A549 (cell line): ENCODE results near the gene PRIMPOL. TPM values are rescaled to one million over a fixed set of nuclear protein-coding genes. Genes with fewer than 3 reads are reported as not detected.

Experiments used
- ATAC-seq, 2 experiments: fragments of 200-7000 bp in 1 of 2; fragments of >200 bp in 1 of 2; cut with Nextera tagmentation in 1 of 2; cut with Tn5 transposase in 1 of 2; 3 replicates each; pipeline versions ENCODE4 v1.8.0 to v1.9.1; 2018 to 2020; ENCODE audit warnings: mild to moderate bottlenecking in 1 of 2, moderate library complexity in 1 of 2
- CTCF ChIA-PET: fragments of 300-600 bp; sonication (Branson Sonifier 250); formaldehyde crosslinking; extraction: SDS; loops from one replicate; lab custom pipeline; 2021; ENCODE audit warnings: antibody characterized with exemption, inconsistent platforms; lab: Yijun Ruan, JAX
- POLR2A ChIA-PET: fragments of 350-600 bp; formaldehyde crosslinking; extraction: SDS; loops from one replicate; lab custom pipeline; 2021; ENCODE audit warnings: antibody characterized with exemption, inconsistent platforms; lab: Yijun Ruan, JAX
- DNase-seq, 2 experiments: peaks; one replicate each; pipeline versions ENCODE4 v3.0.0 to v3.0.0-alpha.2; 2011 to 2016; ENCODE audit warnings: low read depth in 1 of 2, low spot score in 1 of 2
- FAIRE-seq: peaks from 2 replicates; lab custom pipeline; 2011; peaks lifted over from hg19 to GRCh38; lab: Jason Lieb, UNC
- H3K27ac ChIP-seq, 2 experiments: fragments of >200 bp; sonication (Bioruptor Twin); formaldehyde crosslinking; 3 replicates each; pipeline ENCODE4 v1.5.1; 2016 to 2017
- H3K4me1 ChIP-seq: fragments of >200 bp; sonication (Bioruptor Twin); formaldehyde crosslinking; 3 replicates; pipeline ENCODE4 v1.6.1; 2016
- H3K4me2 ChIP-seq: fragments of >200 bp; sonication (Bioruptor Twin); formaldehyde crosslinking; 3 replicates; pipeline ENCODE4 v1.6.1; 2016
- H3K4me3 ChIP-seq: fragments of >200 bp; sonication (Bioruptor Twin); formaldehyde crosslinking; 3 replicates; pipeline ENCODE4 v1.5.1; 2016
- H3K9me3 ChIP-seq: fragments of >200 bp; sonication (Bioruptor Twin); formaldehyde crosslinking; 3 replicates; pipeline ENCODE4 v1.6.1; 2016
- BCL3 ChIP-seq: fragments of >200 bp; sonication (Bioruptor Twin); formaldehyde crosslinking; IDR thresholded peaks from 3 replicates; pipeline ENCODE4 v1.6.1; 2016
- CBX2 ChIP-seq: fragments of 200-600 bp; sonication (generic); IDR thresholded peaks from 2 replicates; pipeline ENCODE4 v1.6.1; 2016; ENCODE audit warnings: low read depth, mild to moderate bottlenecking, borderline replicate concordance
- CBX8 ChIP-seq: fragments of 200-600 bp; sonication (generic); IDR thresholded peaks from 2 replicates; pipeline ENCODE4 v1.6.1; 2016
- CEBPB ChIP-seq, 2 experiments: fragments of >200 bp in 1 of 2; sonication (Bioruptor Twin) in 1 of 2; formaldehyde crosslinking in 1 of 2; IDR thresholded peaks; 2 replicates each; pipeline ENCODE4 v1.6.1; 2012 to 2016
- CHD4 ChIP-seq: fragments of 200-600 bp; sonication (generic); IDR thresholded peaks from 2 replicates; pipeline ENCODE4 v1.6.1; 2016; ENCODE audit warnings: antibody characterized with exemption, mild to moderate bottlenecking, borderline replicate concordance
- E2F6 ChIP-seq: IDR thresholded peaks from 2 replicates; pipeline ENCODE4 v1.6.1; 2012; ENCODE audit warnings: low read depth, borderline replicate concordance
- ELK1 ChIP-seq: fragments of 150-350 bp; IDR thresholded peaks from 2 replicates; pipeline ENCODE4 v1.6.1; 2014; ENCODE audit warnings: low read depth, mild to moderate bottlenecking, low read length
- FOSB ChIP-seq: fragments of 250-450 bp; sonication (Bioruptor Pico); IDR thresholded peaks from 2 replicates; pipeline ENCODE4 v1.5.0; 2020; ENCODE audit warnings: mild to moderate bottlenecking, moderate library complexity
- FOXS1 ChIP-seq: fragments of 250-450 bp; sonication (Bioruptor Pico); IDR thresholded peaks from 2 replicates; pipeline ENCODE4 v1.5.0; 2020; ENCODE audit warnings: mild to moderate bottlenecking, moderate library complexity
- GATA3 ChIP-seq: IDR thresholded peaks from 2 replicates; pipeline ENCODE4 v1.6.1; 2012; ENCODE audit warnings: borderline replicate concordance
- HDAC2 ChIP-seq: fragments of 200-600 bp; sonication (generic); IDR thresholded peaks from 2 replicates; pipeline ENCODE4 v1.6.1; 2016
- HES2 ChIP-seq: fragments of >200 bp; sonication (Bioruptor Twin); formaldehyde crosslinking; IDR thresholded peaks from 2 replicates; pipeline ENCODE4 v1.6.1; 2016
- HEYL ChIP-seq: fragments of 250-450 bp; sonication (Bioruptor Pico); IDR thresholded peaks from 2 replicates; pipeline ENCODE4 v1.8.0; 2021; ENCODE audit warnings: mild to moderate bottlenecking, moderate library complexity
- HMGXB4 ChIP-seq: fragments of 250-450 bp; sonication (Bioruptor Pico); IDR thresholded peaks from 2 replicates; pipeline ENCODE4 v1.5.0; 2021; ENCODE audit warnings: mild to moderate bottlenecking, moderate library complexity, borderline replicate concordance
- HOXB5 ChIP-seq: fragments of 250-450 bp; sonication (Bioruptor Pico); IDR thresholded peaks from 2 replicates; pipeline ENCODE4 v1.5.0; 2020; ENCODE audit warnings: mild to moderate bottlenecking, moderate library complexity
- KDM1A ChIP-seq: fragments of 200-600 bp; sonication (generic); IDR thresholded peaks from 2 replicates; pipeline ENCODE4 v1.6.1; 2016; ENCODE audit warnings: low read depth, mild to moderate bottlenecking
- PBX3 ChIP-seq: IDR thresholded peaks from 2 replicates; pipeline ENCODE4 v1.6.1; 2012
- POLR2A ChIP-seq: IDR thresholded peaks from 2 replicates; pipeline ENCODE4 v1.6.1; 2012; ENCODE audit warnings: mild to moderate bottlenecking, low read length
- RARB ChIP-seq: fragments of 250-450 bp; sonication (Bioruptor Pico); IDR thresholded peaks from 2 replicates; pipeline ENCODE4 v1.8.0; 2021; ENCODE audit warnings: mild to moderate bottlenecking, moderate library complexity
- RNF2 ChIP-seq: fragments of 200-600 bp; sonication (generic); IDR thresholded peaks from 2 replicates; pipeline ENCODE4 v1.6.1; 2016; ENCODE audit warnings: low read depth, mild to moderate bottlenecking, antibody characterized with exemption, moderate library complexity, borderline replicate concordance
- USF2 ChIP-seq: fragments of 450-650 bp; IDR thresholded peaks from 2 replicates; pipeline ENCODE4 v1.6.1; 2014; ENCODE audit warnings: antibody characterized with exemption
- ZNF302 ChIP-seq: fragments of 250-450 bp; sonication (Bioruptor Pico); IDR thresholded peaks from 2 replicates; pipeline ENCODE4 v1.9.0; 2021; ENCODE audit warnings: inconsistent platforms, mild to moderate bottlenecking, moderate library complexity
- WGBS: methylation state at CpG from one replicate; pipeline ENCODE4 v1.1.6; 2017; ENCODE audit errors: missing lambda C conversion rate; 5-methylcytosine and 5-hydroxymethylcytosine counted together
- polyA plus RNA-seq, 4 experiments: library from polyadenylated mRNA; depleted of rRNA in 3 of 4; stranded (reverse); fragments of >200 nt; fragmentation: RNase III in 1 of 4; extraction: RNeasy Plus Mini Kit Qiagen cat#74134 plus additional on column Dnase treatment in 1 of 4; gene quantifications; 2 replicates in 3 of 4; 3 replicates in 1 of 4; pipeline ENCODE4 v1.2.3, GENCODE V29; 2011 to 2017

PRIMPOL gene
- polyA plus RNA-seq, 2 of the 4 experiments (the other 2 are of a cell fraction) = 10.0 to 23.9 TPM

- no peak for DNase-seq
- Histone ChIP-seq H3K4me1 (no peaks in the 10 kb centered on the region), H3K27ac (no peak overlapping the region), H3K4me3 (no peak overlapping the region), H3K4me2 (no peak overlapping the region), H3K9me3 (no peaks in the 10 kb centered on the region)
- no peak for ATAC-seq
- no peak for FAIRE-seq
- 83% methylated on average over 3 of the region's 3 CpGs for WGBS
- CTCF ChIA-PET = interaction anchor here (1.1 kb wide), 1 partner anchor 11 kb away, joined by 3 read pairs; no protein-coding TSS in a partner anchor
- POLR2A ChIA-PET = no interaction called here
- TF ChIP-seq CEBPB (IDR thresholded peaks at IDR 0.05) = no peak
- no peak for TF ChIP-seq USF2
- no peak for TF ChIP-seq HMGXB4 (CRISPR knock-in tag)
- TF ChIP-seq RNF2 = no peak
- no peak for TF ChIP-seq HEYL (CRISPR knock-in tag)
- TF ChIP-seq KDM1A = no peak
- TF ChIP-seq GATA3 = no peak
- no peak for TF ChIP-seq FOSB (CRISPR knock-in tag)
- no peak for TF ChIP-seq ELK1
- no peak for TF ChIP-seq HES2
- TF ChIP-seq RARB (CRISPR knock-in tag) = no peak
- TF ChIP-seq BCL3 = no peak
- TF ChIP-seq HOXB5 (CRISPR knock-in tag) = no peak
- TF ChIP-seq CHD4 = no peak
- TF ChIP-seq FOXS1 (CRISPR knock-in tag) = no peak
- TF ChIP-seq HDAC2 = no peak
- TF ChIP-seq PBX3 = no peak
- no peak for TF ChIP-seq ZNF302 (CRISPR knock-in tag)
- TF ChIP-seq E2F6 = no peak
- TF ChIP-seq CBX2 = no peak
Measured at GRCh38 chr4:184612074-184612473, 37.5 kb upstream of the PRIMPOL start.

GRCh38 chr4:184613405-184613804 is 36.1 kb upstream of the PRIMPOL start:
- Histone ChIP-seq H3K9me3 (no peaks in the 10 kb centered on the region), H3K4me1 (no peaks in the 10 kb centered on the region), H3K4me2 (no peak overlapping the region), H3K27ac (no peak overlapping the region), H3K4me3 (no peak overlapping the region)
- FAIRE-seq = no peak
- CTCF ChIA-PET = no interaction called here
- POLR2A ChIA-PET = no interaction called here
- no peak for ATAC-seq
- DNase-seq = no peak
- 85% methylated on average over 2 of the region's 2 CpGs for WGBS
- no peak for TF ChIP-seq CBX8
- TF ChIP-seq POLR2A = no peak
